NCI-H2107 treated with DMSO at 0.1 percent for 48 hours (cell line): ENCODE measurements around the gene FBXW12.
"Not testable (repeated sequence)": the region's sequence is repeated elsewhere in the genome, so short reads cannot be mapped to it uniquely, and the experiment has no call there.

ENCODE experiments used
- DNase-seq: peaks from one replicate; lab custom pipeline; 2025; ENCODE audit not compliant: unreplicated experiment; lab: John Stamatoyannopoulos, UW

The FBXW12 gene

DNA sequence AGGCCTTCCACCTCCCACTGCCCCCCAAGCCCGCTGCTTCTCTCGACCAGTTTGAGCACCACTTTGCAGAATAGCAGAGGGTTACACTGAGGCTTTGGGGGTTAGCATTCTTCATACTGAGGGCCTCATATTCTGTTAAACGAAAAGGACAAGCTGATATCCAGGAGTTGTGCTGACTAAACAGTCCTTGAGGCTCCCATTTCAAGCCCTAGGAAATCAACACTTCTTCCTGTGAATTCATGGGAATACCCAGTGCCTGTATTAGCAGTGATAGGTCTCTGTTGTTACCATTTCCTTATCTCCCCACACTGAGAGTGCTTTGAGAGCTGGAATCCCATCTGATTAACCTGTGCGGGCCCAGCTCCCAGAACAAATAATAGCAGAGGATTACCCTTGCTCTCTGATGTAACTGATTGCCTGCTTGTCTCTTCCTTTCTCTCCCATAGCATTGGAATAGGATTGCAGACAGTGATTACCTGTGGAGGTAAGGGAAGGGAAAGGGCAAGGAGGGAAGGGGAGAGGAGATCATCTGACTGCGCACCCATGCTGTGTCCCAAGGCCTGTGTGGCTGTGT, 930 bp downstream of the FBXW12 start:
- peak; percentile 19 for DNase-seq

GRCh38 chr3:48387634-48388033, 15.6 kb downstream of the FBXW12 start:
- no peak for DNase-seq

DNA sequence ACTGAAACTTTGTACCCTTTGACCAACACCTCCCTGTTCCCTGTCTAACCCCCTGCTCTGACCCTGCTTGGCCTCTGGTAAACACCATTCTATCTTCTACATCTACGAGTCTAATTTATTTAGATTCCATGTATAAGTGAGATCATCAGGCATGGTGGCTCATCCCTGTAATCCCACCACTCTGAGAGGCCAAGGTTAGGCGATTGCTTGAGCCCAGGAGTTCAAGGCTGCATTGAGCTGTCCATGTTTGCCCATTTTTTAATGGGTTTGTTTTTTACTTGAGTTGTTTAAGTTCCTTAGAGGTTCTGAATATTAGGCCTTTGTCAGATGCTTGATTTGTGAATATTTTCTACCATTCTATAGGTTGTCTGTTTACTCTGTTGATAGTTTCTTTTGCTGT, 16.9 kb downstream of the FBXW12 start:
- no peak for DNase-seq

DNA sequence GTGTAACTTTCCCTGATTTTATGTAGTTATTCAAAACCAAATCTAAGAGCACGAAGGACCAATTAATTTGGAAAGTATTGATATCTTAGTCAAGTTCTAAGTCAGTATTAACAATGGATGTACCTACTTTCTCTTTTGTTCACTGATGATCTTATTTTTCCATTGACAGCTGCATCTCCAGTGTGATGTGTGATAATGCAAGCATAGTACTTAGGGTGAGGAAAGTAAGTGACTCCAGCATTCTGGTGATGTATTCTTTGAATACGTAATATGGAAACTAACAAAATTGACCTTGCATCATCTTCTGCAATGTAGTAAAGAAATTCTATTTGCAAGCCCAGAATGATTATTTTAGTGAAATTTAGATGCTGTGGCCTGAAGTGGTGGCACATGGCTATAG, 22.4 kb downstream of the FBXW12 start:
- DNase-seq, result no peak

GRCh38 chr3:48395714-48396113, 23.7 kb downstream of the FBXW12 start:
- DNase-seq, result no peak

DNA sequence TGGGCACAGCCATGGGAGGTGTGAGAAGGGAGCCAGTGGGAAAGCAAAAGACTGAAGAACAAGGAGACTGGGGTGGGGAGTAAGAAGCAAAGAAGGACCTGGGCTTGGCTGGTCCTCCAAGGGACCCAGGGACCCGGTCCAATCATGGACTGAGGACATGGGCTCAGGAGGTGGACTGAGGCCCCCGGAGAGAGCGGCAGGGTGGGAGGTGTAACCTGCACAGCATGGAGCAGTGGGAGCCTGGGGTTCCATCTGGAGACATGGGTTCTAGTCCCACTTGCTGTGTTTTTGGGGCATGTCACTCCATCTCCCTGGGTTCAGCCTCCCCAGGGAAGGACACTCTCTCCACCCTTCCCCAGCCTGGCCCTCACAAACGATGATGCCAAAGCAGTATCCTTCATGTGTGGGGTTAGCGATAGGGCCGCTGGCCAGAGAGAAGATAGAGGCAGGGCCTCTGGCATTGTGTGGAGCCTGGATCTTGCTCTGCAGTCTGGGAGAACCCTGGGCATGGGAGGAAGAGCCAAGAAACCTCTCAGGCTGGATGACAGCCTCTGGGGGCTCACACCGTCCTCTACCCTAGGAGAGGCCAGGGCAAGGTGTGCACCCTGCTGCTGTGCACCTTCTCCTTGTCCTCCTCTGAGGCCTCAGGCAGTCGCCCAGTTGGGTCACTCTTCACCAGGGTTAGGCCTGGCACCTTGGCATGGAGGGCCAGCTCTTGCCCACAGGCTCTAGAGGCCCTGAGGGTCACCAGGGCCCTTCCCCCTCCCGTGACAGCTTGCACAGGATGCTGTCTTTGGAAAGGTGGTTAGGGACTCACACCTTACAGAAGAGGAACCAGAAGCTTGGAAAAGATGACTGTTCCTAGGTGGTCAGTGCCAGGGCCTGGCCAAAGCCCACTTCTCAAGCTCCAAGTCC, 26.0 kb downstream of the FBXW12 start:
- DNase-seq, result no peak

DNA sequence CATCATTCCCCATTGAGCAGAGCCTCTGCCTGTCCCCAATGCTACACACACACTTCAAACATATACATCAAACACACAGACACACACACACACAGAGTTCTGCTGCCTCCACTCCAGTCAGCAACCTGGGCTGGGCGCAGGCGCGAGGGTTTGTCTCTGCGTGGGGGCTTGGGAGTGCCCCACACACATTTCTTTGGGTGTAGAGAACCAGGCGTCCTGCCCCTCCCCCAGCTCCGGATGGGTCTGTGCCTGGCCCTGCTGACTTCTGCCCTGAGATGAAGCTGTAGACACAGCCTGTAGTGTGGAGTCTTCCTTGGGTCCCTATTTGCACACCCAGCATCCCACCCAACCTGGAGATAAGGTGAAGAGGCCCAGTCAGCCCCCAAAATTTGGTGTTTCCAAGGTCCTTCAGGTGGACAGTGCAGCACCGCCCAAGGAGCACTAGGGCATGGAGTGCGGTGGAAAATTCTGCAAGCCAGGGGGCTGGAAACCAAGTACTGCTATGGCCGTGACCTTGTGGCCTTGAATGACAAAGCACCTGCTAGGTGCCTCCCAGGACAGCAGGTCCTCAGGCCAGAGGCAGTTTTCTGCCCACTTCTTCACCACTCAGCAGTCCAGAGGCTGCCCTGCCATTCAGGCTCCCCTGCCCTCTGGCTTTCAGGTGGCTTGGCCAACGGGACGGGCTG, 26.8 kb downstream of the FBXW12 start:
- no peak for DNase-seq

- DNase-seq, result peak; percentile 19
These were observed 27.6 kb downstream of the FBXW12 start for GRCh38 chr3:48399387-48400172.

DNA sequence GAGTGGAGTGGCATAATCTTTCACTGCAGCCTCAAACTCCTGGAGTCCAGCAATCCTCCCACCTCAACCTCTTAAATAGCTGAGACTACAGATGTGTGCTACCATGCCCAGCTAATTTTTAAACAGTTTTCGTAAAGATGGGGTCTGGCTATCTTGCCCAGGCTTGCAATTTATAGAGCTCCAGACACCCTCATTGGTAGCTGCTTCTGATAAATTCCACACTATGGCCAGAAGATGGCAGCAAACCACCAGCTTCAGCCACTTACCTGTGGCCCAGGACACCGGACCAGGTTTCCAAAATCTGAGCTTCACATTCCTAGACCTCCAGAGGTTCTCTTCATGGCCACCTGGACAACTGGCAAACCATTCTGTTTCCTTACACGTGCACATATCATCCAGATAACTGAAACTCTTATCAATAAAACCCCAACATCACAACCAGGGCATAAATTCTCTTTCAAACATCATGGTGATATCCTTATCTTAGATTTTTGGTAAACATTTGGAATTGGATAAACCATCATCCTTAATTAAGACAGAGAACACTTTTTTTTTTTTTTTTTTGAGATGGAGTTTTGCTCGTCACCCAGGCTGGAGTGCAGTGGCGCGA, 28.9 kb downstream of the FBXW12 start:
- DNase-seq, result peak; percentile 1

DNA sequence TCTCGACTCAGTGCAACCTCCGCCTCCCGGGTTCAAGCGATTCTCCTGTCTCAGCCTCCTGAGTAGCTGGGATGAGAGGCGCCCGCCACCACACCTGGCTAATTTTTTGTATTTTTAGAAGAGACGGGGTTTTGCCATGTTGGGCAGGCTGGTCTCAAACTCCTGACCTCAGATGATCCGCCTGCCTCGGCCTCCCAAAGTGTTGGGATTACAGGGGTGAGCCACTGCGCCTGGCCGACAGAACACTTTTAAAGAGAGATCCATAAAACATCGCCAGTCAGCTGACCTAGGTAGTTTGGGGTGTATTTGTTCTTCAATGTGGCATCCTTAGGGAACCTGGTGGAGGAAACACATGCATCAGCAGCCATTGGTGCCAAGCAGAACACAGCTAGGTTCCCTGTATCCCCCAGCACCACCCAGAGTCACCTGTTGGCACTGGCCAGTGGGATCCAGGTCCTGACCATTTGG, 29.4 kb downstream of the FBXW12 start:
- not testable (repeated sequence) for DNase-seq

- no peak for DNase-seq
These were observed 30.3 kb downstream of the FBXW12 start for GRCh38 chr3:48402281-48402732.

DNA sequence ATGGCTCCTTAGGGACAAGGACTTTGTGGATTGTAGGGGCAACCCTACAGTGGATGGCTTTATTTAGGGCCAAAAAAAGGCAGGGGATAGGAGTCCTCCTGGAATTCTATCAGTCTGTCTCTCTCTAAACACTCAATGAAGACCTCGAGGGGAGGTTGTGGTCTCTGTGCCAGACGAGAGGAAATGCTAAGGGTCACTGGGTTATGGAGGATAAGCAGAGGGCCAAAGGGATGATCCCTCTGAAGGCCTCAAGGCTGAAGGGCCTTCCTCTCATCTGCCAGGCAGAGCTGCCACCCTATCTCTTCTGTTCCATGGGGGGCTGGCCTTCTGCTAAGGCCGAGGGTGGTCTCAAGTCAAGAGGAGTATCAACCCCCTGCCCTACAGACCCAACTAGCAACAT, 30.9 kb downstream of the FBXW12 start:
- DNase-seq, result no peak

DNA sequence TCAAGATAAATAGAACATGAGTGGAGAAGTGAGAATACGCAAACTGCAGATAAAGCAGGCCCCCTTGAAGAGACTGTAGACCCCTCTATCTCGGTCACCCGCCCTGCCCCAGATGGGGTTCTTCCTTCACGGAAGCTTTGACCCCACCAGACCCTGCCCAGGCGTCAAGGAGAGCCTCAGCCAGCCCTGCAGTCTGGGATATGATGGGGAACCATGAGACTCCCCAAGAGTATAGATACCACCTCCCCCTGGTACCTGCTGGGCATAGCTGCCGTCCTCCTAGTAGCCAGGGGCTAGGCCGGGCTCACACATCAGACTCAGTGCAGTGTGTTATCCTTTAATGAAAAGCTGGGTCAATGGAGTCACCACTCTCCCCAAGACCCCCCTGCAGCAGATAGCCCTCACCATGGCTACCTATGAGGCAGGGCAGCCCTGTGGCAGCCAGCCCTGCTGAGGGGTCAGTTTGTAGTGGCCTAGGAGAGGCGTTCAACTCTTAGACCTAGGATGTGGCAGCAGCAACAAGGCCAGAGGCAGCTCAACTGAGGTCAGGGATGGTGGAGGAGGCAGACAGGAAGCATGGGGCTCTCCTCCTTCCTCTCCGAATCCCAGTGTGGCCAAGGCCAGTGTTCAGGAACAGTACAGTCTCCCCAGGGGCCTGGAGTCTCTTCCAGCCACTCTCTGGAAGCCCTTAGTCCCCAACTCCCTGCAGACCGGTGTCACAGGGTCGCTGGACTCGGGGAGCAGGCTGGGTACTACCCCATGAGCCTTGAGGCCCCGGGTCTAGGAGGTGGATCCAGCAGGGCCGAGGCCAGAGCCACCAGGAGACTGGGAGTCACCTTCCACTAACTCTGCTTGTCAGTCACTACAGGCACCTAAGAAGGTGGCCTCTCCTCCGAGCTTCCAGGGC, 31.8 kb downstream of the FBXW12 start:
- no peak for DNase-seq

- no peak for DNase-seq
These were observed 32.7 kb downstream of the FBXW12 start for GRCh38 chr3:48404440-48405342.

DNA sequence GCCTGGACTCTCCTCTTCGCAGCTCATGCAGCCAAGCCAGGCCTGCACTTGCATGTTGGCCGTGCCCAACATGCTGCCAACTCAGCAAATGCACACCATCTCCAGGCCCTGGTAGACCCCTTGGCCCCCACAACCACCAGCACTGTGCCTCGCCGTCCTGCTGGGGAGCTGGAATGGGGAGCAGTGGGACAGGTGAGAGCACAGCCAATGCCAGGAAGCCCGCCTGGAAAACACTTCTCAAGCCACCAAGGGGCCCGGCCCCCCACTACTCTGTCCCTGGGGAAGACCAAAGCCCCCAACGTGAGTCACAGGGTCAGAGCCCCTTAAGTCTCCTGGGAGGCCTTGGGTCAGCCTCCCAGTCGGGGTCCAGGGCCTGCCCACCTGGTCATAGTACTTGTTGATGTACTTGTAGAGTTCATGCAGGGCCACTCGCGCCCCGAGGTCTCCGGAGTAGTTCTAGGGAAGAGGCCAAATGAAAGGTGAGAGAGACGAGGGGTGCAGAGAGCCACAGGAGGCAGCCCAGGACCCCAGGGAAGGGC, 33.4 kb downstream of the FBXW12 start:
- no peak for DNase-seq

- no peak for DNase-seq
These were observed 34.0 kb downstream of the FBXW12 start for GRCh38 chr3:48405971-48406370.

- no peak for DNase-seq
These were observed 34.7 kb downstream of the FBXW12 start for GRCh38 chr3:48406443-48407431.
